Sigmoid colon (tissue), 7 donors: ENCODE results near the gene USP27X. TPM values are rescaled to one million over a fixed set of nuclear protein-coding genes. Genes with fewer than 3 reads are reported as not detected.

Source experiments
- DNase-seq: peaks from one replicate; pipeline ENCODE4 v3.0.0-alpha.2; 2019
- H3K27ac ChIP-seq, 4 donors: fragments of 200-600 bp; sonication (generic); one replicate each; pipeline ENCODE4 v1.5.1; 2016 to 2019; ENCODE audit warnings: mild to moderate bottlenecking in 1 of 4
- H3K27me3 ChIP-seq, 3 donors: fragments of 200-600 bp; sonication (generic); one replicate each; pipeline ENCODE4 v1.5.1; 2019; ENCODE audit warnings: mild to moderate bottlenecking in 1 of 3
- H3K36me3 ChIP-seq, 4 donors: fragments of 200-600 bp; sonication (generic); one replicate each; pipeline ENCODE4 v1.5.1; 2016 to 2019
- H3K4me1 ChIP-seq, 4 donors: fragments of 200-600 bp; sonication (generic); one replicate each; pipeline ENCODE4 v1.5.1; 2017 to 2019
- H3K4me3 ChIP-seq, 4 donors: fragments of 200-600 bp; sonication (generic); one replicate each; pipeline ENCODE4 v1.5.1; 2017 to 2019; ENCODE audit warnings: mild to moderate bottlenecking in 2 of 4, moderate library complexity in 1 of 4
- H3K9me3 ChIP-seq, 4 donors: fragments of 200-600 bp in 3 of 4; sonication (generic) in 3 of 4; one replicate each; pipeline versions ENCODE4 v1.5.1 to v1.6.1; 2013 to 2019
- EP300 ChIP-seq, 4 donors: sonication (generic); formaldehyde crosslinking; IDR thresholded peaks; one replicate each; pipeline ENCODE4 v1.6.1; 2017; ENCODE audit warnings: antibody characterized with exemption in 4 of 4
- POLR2A ChIP-seq, 2 donors: fragments of 450-650 bp; IDR thresholded peaks; one replicate each; pipeline ENCODE4 v1.6.1; 2016; ENCODE audit warnings: antibody characterized with exemption in 2 of 2, mild to moderate bottlenecking in 2 of 2, moderate library complexity in 2 of 2
- POLR2AphosphoS5 ChIP-seq, 4 donors: sonication (generic); formaldehyde crosslinking; IDR thresholded peaks; one replicate each; pipeline ENCODE4 v1.6.1; 2017; ENCODE audit warnings: antibody characterized with exemption in 4 of 4
- whole genome bisulfite sequencing, 2 donors: extraction: QIAGEN DNeasy Blood & Tissue Kit; methylation state at CpG; one replicate each; pipeline ENCODE4 v1.1.7; 2013; 5-methylcytosine and 5-hydroxymethylcytosine counted together
- intact Hi-C: fragments of 100-400 bp; cut with DNase I; formaldehyde crosslinking; loops from one replicate; pipeline ENCODE4 v1.15.1; 2023
- polyA plus RNA-seq, 3 donors: library from polyadenylated mRNA; stranded (reverse); fragments of 200-250 nt; gene quantifications; one replicate each; pipeline ENCODE4 v1.2.3, GENCODE V29; 2013
- total RNA-seq, 4 donors: library from RNA; depleted of rRNA; stranded (reverse); fragments of >200 nt; gene quantifications; one replicate each; pipeline ENCODE4 v1.1.0, GENCODE V29; 2016
- TF ChIP-seq, protein P1 (sequence below), 4 experiments: fragments of 450-650 bp in 3 of 4; fragments of 200-600 bp in 1 of 4; IDR thresholded peaks; one replicate each; pipeline ENCODE4 v1.5.1; 2016 to 2019; ENCODE audit warnings: antibody characterized with exemption in 4 of 4, mild to moderate bottlenecking in 3 of 4, moderate library complexity in 2 of 4
- donor health status: healthy with polysubstance abuse.
- donor health status: Bipolar disorder and iron deficiency.
- donor health status: healthy.

Gene USP27X
- total and polyA plus RNA-seq, 7 donors: 0.60 to 5.4 (median 1.8) TPM

DNA sequence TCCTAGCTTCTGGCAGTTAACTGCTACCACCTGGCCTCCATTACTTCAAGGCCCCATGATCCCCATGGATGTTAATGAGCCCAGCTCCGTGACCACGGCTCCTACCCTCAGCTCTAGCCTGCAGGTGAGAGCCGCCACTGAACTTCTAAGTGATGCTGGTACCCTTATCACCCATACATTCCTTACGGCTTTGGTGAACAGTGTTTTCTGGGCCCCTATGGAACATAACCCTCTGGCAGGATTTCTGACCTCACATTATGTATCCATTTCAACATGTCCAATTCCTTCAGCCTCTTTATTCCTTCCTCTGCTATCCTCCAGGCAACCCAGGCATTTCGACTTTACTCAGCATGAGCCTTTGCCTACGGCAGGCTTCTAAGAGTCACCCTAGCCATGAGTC, 25.6 kb upstream of the USP27X start:
- TF ChIP-seq POLR2A (IDR thresholded peaks at IDR 0.05) (no peak), EP300 (IDR thresholded peaks at IDR 0.05) (no peak), POLR2AphosphoS5 (IDR thresholded peaks at IDR 0.05) (no peak)
- TF ChIP-seq, protein P1, sequence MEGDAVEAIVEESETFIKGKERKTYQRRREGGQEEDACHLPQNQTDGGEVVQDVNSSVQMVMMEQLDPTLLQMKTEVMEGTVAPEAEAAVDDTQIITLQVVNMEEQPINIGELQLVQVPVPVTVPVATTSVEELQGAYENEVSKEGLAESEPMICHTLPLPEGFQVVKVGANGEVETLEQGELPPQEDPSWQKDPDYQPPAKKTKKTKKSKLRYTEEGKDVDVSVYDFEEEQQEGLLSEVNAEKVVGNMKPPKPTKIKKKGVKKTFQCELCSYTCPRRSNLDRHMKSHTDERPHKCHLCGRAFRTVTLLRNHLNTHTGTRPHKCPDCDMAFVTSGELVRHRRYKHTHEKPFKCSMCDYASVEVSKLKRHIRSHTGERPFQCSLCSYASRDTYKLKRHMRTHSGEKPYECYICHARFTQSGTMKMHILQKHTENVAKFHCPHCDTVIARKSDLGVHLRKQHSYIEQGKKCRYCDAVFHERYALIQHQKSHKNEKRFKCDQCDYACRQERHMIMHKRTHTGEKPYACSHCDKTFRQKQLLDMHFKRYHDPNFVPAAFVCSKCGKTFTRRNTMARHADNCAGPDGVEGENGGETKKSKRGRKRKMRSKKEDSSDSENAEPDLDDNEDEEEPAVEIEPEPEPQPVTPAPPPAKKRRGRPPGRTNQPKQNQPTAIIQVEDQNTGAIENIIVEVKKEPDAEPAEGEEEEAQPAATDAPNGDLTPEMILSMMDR (IDR thresholded peaks at IDR 0.05): no peak
- Histone ChIP-seq H3K4me3 (no peak overlapping the region), H3K4me1 (no peaks in the 10 kb centered on the region), H3K27ac (no peak overlapping the region), H3K27me3 (no peaks in the 10 kb centered on the region), H3K9me3 (no peaks in the 10 kb centered on the region), H3K36me3 (no peaks in the 10 kb centered on the region)
- 86 to 89% methylated on average over 6 of the region's 6 CpGs for WGBS, 2 donors
- DNase-seq: no peak
- intact Hi-C loops: no loop called here

DNA sequence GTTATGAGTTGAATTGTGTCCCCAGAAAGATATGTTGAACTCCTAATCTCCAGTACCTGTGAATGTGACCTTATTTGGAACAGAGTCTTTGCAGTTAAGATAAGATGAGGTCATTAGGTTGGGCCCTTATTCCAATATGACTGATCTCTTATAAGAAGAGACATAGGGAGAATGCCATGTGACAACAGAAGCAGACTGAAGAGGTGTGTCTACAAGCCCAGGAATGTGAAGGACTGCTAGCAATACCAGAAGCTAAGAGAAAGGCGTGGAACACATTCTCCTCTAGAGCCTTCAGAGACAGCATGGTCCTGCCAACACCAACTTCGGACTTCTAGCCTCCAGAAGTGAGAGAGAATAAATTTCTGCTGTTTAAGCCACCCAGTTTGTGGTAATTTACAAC, 22.5 kb upstream of the USP27X start:
- Histone ChIP-seq H3K27me3 (no peaks in the 10 kb centered on the region), H3K9me3 (no peaks in the 10 kb centered on the region), H3K4me3 (no peak overlapping the region), H3K27ac (no peak overlapping the region), H3K4me1 (no peaks in the 10 kb centered on the region), H3K36me3 (no peaks in the 10 kb centered on the region)
- intact Hi-C loops: no loop called here
- DNase-seq: no peak
- WGBS, 2 donors: 84 to 88% methylated on average over 2 of the region's 2 CpGs
- no peak for TF ChIP-seq EP300 (IDR thresholded peaks at IDR 0.05)
- no peak for TF ChIP-seq POLR2AphosphoS5 (IDR thresholded peaks at IDR 0.05)
- TF ChIP-seq, protein P1 (IDR thresholded peaks at IDR 0.05): no peak
- TF ChIP-seq POLR2A (IDR thresholded peaks at IDR 0.05): no peak

DNA sequence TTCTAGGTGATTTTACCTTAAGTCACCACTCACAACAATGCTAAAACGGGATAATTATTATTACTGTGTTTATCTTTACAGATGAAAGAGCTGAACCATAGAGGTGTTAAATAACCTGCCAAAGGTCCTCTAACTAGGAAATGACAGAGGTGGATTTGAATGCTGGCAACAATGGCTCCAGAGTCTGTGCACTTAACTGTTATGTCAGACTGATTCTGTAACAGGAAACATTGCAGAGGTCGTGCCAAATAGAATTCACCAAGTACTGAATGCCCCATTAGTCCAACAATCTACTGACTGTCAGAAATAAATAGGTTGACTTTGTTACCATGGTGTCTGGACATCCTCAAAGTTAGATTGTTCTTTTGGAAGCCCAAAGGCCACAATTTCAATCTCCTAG, 20.9 kb upstream of the USP27X start:
- Histone ChIP-seq H3K27ac (no peak overlapping the region), H3K4me3 (no peak overlapping the region), H3K36me3 (no peaks in the 10 kb centered on the region), H3K9me3 (no peaks in the 10 kb centered on the region), H3K4me1 (no peaks in the 10 kb centered on the region), H3K27me3 (no peaks in the 10 kb centered on the region)
- intact Hi-C loops: no loop called here
- DNase-seq: no peak
- TF ChIP-seq POLR2A (IDR thresholded peaks at IDR 0.05) (no peak), POLR2AphosphoS5 (IDR thresholded peaks at IDR 0.05) (no peak), EP300 (IDR thresholded peaks at IDR 0.05) (no peak)
- TF ChIP-seq, protein P1 (IDR thresholded peaks at IDR 0.05): no peak
- WGBS, 2 donors: 54 to 66% methylated on average over 2 of the region's 2 CpGs

DNA sequence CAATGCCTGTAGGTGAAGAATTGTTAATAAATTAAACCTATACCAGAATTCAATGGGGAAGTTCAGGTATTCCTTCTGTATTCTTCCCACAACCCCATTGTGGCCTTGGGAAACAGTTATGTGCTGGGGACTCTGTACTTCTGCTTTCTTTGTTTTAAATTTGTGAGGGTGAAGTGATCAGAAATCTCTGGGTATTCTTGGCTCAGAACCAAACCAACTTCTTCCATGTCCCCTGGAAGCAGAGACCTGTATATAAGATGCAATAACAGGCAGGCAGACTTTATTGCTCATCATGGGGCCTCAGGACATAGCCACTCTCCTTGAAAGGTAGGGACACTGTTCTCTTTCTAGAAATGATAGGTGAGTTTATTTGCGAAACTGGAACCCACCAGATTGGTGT, 19.8 kb upstream of the USP27X start:
- intact Hi-C loops: no loop called here
- 97 to 100% methylated on average over 1 of the region's 1 CpG for WGBS, 2 donors
- DNase-seq: no peak
- Histone ChIP-seq H3K9me3 (no peaks in the 10 kb centered on the region), H3K4me3 (no peak overlapping the region), H3K36me3 (no peaks in the 10 kb centered on the region), H3K4me1 (no peaks in the 10 kb centered on the region), H3K27ac (no peak overlapping the region), H3K27me3 (no peaks in the 10 kb centered on the region)
- no peak for TF ChIP-seq POLR2A (IDR thresholded peaks at IDR 0.05)
- TF ChIP-seq, protein P1 (IDR thresholded peaks at IDR 0.05): no peak
- no peak for TF ChIP-seq EP300 (IDR thresholded peaks at IDR 0.05)
- no peak for TF ChIP-seq POLR2AphosphoS5 (IDR thresholded peaks at IDR 0.05)

DNA sequence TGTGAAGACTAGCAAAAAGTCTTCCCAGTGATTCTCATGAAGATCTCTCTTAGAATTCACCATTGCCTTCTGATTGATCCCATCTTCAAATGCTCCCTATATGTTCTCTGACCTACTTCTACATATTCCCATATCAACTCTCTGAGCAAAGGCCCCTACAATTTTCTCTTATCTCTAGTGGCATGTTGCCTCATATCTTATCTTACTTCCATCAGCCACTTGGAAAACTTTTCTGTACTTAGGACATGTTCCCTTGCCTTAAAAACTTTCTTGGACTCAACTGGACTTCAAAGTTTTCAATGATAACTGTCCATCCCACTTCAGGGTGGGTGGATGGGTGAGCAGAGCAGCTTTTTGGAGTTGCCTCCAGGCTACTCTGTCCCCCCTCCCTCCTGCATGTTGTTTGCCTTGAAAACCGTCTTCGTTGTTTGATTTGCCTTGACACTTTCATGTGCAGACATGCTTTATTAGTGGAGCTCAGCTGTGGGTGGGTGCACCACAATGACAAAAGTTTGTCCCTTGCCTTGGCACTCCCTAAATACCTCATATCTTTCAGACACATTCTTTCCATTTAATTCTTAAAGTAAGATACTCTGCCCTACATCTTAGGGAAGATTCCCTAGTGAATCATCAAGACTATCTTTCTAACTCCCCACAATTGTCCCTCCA, 18.3 kb upstream of the USP27X start:
- 63 to 74% methylated on average over 2 of the region's 2 CpGs for WGBS, 2 donors
- no peak for TF ChIP-seq POLR2AphosphoS5 (IDR thresholded peaks at IDR 0.05)
- TF ChIP-seq, protein P1 (IDR thresholded peaks at IDR 0.05): no peak
- no peak for TF ChIP-seq POLR2A (IDR thresholded peaks at IDR 0.05)
- no peak for TF ChIP-seq EP300 (IDR thresholded peaks at IDR 0.05)
- no peaks in the 10 kb centered on the region for H3K9me3 ChIP-seq
- no peak for DNase-seq
- H3K4me1 ChIP-seq: no peaks in the 10 kb centered on the region
- intact Hi-C loops: no loop called here
- H3K27me3 ChIP-seq: no peaks in the 10 kb centered on the region
- H3K27ac ChIP-seq: no peak overlapping the region
- no peaks in the 10 kb centered on the region for H3K36me3 ChIP-seq
- H3K4me3 ChIP-seq: no peak overlapping the region
